ENCODE data around the gene AGER.

Gene AGER

DNA sequence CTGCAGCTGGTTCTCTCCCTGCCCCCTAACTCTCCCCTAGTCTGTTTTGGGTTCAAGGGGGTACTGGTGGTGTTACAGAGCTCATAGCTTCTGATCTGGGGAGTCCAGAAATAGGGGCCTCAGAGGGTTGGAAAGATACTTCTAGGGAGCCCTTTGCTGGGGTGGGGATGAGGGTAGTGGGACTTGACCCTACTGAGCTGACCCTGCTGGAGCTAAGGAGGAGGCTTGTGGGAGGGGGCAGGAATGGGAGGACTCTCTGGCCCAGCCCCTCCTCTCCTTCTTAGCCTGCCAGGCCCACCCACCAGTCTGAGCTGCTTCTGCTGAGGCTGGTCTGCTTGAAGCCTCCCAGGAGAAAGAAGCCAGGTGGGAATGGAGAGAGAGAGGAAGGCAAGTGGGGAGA is 19.8 kb downstream of the AGER start, which contains the start of gene EGFL8:
TSS of gene EGFL8 (plus strand) at position 301 of the 400 bp plus-strand sequence. CDS start 1,571 bp downstream, outside the sequence.
- no peak for ATAC-seq
- TF ChIP-seq, protein P1, sequence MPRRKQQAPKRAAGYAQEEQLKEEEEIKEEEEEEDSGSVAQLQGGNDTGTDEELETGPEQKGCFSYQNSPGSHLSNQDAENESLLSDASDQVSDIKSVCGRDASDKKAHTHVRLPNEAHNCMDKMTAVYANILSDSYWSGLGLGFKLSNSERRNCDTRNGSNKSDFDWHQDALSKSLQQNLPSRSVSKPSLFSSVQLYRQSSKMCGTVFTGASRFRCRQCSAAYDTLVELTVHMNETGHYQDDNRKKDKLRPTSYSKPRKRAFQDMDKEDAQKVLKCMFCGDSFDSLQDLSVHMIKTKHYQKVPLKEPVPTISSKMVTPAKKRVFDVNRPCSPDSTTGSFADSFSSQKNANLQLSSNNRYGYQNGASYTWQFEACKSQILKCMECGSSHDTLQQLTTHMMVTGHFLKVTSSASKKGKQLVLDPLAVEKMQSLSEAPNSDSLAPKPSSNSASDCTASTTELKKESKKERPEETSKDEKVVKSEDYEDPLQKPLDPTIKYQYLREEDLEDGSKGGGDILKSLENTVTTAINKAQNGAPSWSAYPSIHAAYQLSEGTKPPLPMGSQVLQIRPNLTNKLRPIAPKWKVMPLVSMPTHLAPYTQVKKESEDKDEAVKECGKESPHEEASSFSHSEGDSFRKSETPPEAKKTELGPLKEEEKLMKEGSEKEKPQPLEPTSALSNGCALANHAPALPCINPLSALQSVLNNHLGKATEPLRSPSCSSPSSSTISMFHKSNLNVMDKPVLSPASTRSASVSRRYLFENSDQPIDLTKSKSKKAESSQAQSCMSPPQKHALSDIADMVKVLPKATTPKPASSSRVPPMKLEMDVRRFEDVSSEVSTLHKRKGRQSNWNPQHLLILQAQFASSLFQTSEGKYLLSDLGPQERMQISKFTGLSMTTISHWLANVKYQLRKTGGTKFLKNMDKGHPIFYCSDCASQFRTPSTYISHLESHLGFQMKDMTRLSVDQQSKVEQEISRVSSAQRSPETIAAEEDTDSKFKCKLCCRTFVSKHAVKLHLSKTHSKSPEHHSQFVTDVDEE (CRISPR knock-in tag; IDR thresholded peaks at IDR 0.05) = no peak
- TF ChIP-seq OSR1 (CRISPR knock-in tag; IDR thresholded peaks at IDR 0.05) (no peak), ZNF8 (CRISPR knock-in tag; IDR thresholded peaks at IDR 0.05) (no peak), TOX (CRISPR knock-in tag; IDR thresholded peaks at IDR 0.05; ENCODE audit: borderline replicate concordance) (no peak), BACH2 (CRISPR knock-in tag; IDR thresholded peaks at IDR 0.05; ENCODE audit: borderline replicate concordance) (no peak), GLIS3 (CRISPR knock-in tag; IDR thresholded peaks at IDR 0.05) (no peak), ZNF565 (CRISPR knock-in tag; conservative IDR thresholded peaks at IDR 0.05; ENCODE audit: low read depth) (no peak), TCF4 (CRISPR knock-in tag; IDR thresholded peaks at IDR 0.05; ENCODE audit: borderline replicate concordance) (no peak), ESRRG (CRISPR knock-in tag; IDR thresholded peaks at IDR 0.05) (no peak), ZFP30 (CRISPR knock-in tag; IDR thresholded peaks at IDR 0.05) (no peak), SNAI2 (CRISPR knock-in tag; IDR thresholded peaks at IDR 0.05) (no peak), PATZ1 (CRISPR knock-in tag; IDR thresholded peaks at IDR 0.05; ENCODE audit: borderline replicate concordance) (no peak), ZNF70 (CRISPR knock-in tag; IDR thresholded peaks at IDR 0.05) (no peak), ISL1 (CRISPR knock-in tag; IDR thresholded peaks at IDR 0.05) (no peak), PPARA (CRISPR knock-in tag; IDR thresholded peaks at IDR 0.05; ENCODE audit: borderline replicate concordance) (no peak)

DNA sequence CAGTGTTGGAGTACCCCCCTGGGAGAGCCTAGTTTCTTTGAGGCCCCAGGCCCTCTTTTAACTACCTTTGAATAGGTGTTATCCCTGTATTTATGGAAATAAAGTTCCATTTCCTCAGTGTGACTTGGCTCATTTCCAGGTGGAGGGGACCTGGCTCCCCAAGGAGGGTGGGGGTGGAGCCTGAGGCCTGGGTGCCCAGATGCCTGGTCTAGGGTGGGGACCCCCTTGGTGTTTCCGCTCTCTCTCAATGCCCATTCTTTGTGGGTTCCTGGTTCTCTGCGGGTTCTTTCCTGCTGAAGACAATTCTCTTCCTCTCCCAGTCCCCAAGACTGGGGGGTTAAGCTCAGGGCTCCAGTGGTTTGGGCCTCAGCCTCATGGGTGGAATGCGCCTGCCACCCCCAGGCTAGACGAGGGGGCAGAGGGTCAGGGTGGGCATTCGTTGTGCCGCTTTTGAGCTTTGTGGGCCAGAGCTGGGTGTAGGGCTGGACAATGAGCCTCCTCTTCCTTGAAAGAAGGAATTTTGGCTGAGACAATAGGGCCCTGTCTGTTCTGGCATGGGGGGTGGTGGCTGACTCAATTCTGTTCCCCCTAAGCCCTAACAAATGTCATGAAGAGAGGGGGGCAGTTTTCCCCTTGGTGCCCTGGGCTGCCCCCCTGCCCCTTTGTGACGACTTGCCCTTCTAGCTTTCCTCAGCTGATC is 20.3 kb downstream of the AGER start:
- TF ChIP-seq, protein P2, sequence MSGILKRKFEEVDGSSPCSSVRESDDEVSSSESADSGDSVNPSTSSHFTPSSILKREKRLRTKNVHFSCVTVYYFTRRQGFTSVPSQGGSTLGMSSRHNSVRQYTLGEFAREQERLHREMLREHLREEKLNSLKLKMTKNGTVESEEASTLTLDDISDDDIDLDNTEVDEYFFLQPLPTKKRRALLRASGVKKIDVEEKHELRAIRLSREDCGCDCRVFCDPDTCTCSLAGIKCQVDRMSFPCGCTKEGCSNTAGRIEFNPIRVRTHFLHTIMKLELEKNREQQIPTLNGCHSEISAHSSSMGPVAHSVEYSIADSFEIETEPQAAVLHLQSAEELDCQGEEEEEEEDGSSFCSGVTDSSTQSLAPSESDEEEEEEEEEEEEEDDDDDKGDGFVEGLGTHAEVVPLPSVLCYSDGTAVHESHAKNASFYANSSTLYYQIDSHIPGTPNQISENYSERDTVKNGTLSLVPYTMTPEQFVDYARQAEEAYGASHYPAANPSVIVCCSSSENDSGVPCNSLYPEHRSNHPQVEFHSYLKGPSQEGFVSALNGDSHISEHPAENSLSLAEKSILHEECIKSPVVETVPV (CRISPR knock-in tag; IDR thresholded peaks at IDR 0.05) = no peak
- TF ChIP-seq ZFP3 (CRISPR knock-in tag; IDR thresholded peaks at IDR 0.05) (no peak), ZFP30 (CRISPR knock-in tag; IDR thresholded peaks at IDR 0.05) (no peak), ESRRG (CRISPR knock-in tag; IDR thresholded peaks at IDR 0.05) (no peak), ARNTL (CRISPR knock-in tag; IDR thresholded peaks at IDR 0.05; ENCODE audit: borderline replicate concordance, low read depth) (no peak), TCF4 (CRISPR knock-in tag; IDR thresholded peaks at IDR 0.05; ENCODE audit: borderline replicate concordance) (no peak), BACH2 (CRISPR knock-in tag; IDR thresholded peaks at IDR 0.05; ENCODE audit: borderline replicate concordance) (no peak), ZNF565 (CRISPR knock-in tag; conservative IDR thresholded peaks at IDR 0.05; ENCODE audit: low read depth) (no peak), ZNF70 (CRISPR knock-in tag; IDR thresholded peaks at IDR 0.05) (no peak), OSR1 (CRISPR knock-in tag; IDR thresholded peaks at IDR 0.05) (no peak), ZNF8 (CRISPR knock-in tag; IDR thresholded peaks at IDR 0.05) (no peak), CSDC2 (CRISPR knock-in tag; IDR thresholded peaks at IDR 0.05) (no peak), TOX (CRISPR knock-in tag; IDR thresholded peaks at IDR 0.05; ENCODE audit: borderline replicate concordance) (no peak)
- TF ChIP-seq, protein P1 (CRISPR knock-in tag; IDR thresholded peaks at IDR 0.05) = no peak
- no peak for ATAC-seq

GRCh38 chr6:32158052-32158451 is 26.0 kb downstream of the AGER start:
- ATAC-seq = no peak
- TF ChIP-seq CSDC2 (CRISPR knock-in tag; IDR thresholded peaks at IDR 0.05) (no peak), ZNF70 (CRISPR knock-in tag; IDR thresholded peaks at IDR 0.05) (no peak), ZFP30 (CRISPR knock-in tag; IDR thresholded peaks at IDR 0.05) (no peak), BACH2 (CRISPR knock-in tag; IDR thresholded peaks at IDR 0.05; ENCODE audit: borderline replicate concordance) (no peak), PATZ1 (CRISPR knock-in tag; IDR thresholded peaks at IDR 0.05; ENCODE audit: borderline replicate concordance) (no peak), OSR1 (CRISPR knock-in tag; IDR thresholded peaks at IDR 0.05) (no peak), SNAI2 (CRISPR knock-in tag; IDR thresholded peaks at IDR 0.05) (no peak), GLIS3 (CRISPR knock-in tag; IDR thresholded peaks at IDR 0.05) (no peak), ARNTL (CRISPR knock-in tag; IDR thresholded peaks at IDR 0.05; ENCODE audit: borderline replicate concordance, low read depth) (no peak), ZNF8 (CRISPR knock-in tag; IDR thresholded peaks at IDR 0.05) (no peak), ZC3H10 (CRISPR knock-in tag; IDR thresholded peaks at IDR 0.05) (no peak), RARB (CRISPR knock-in tag; IDR thresholded peaks at IDR 0.05) (no peak), PPARA (CRISPR knock-in tag; IDR thresholded peaks at IDR 0.05; ENCODE audit: borderline replicate concordance) (no peak)
- TF ChIP-seq, protein P3, sequence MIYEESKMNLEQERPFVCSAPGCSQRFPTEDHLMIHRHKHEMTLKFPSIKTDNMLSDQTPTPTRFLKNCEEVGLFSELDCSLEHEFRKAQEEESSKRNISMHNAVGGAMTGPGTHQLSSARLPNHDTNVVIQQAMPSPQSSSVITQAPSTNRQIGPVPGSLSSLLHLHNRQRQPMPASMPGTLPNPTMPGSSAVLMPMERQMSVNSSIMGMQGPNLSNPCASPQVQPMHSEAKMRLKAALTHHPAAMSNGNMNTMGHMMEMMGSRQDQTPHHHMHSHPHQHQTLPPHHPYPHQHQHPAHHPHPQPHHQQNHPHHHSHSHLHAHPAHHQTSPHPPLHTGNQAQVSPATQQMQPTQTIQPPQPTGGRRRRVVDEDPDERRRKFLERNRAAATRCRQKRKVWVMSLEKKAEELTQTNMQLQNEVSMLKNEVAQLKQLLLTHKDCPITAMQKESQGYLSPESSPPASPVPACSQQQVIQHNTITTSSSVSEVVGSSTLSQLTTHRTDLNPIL (CRISPR knock-in tag; IDR thresholded peaks at IDR 0.05; ENCODE audit: low read depth) = no peak
